ENCODE data around the gene DEFB132.

Gene DEFB132

GRCh38 chr20:273884-274283, 16.4 kb downstream of the DEFB132 start:
- no peak for TF ChIP-seq EZH2 (IDR thresholded peaks at IDR 0.05; ENCODE audit: borderline replicate concordance, low read length)
- no peak for TF ChIP-seq CTCF (IDR thresholded peaks at IDR 0.05; ENCODE audit: low read length)
- no peak overlapping the region for H3K27ac ChIP-seq (ENCODE audit: low read depth, low read length, poor library complexity, severe bottlenecking)
- H3K79me2 ChIP-seq (ENCODE audit: insufficient read depth, low read length): no peaks in the 10 kb centered on the region

GRCh38 chr20:275791-276190, 18.3 kb downstream of the DEFB132 start:
- Histone ChIP-seq H3K4me2 (ENCODE audit: low read length) (no peak overlapping the region), H3K9me2 (ENCODE audit: low read depth, low read length) (no peaks in the 10 kb centered on the region)

More at GRCh38 chr20:273884-274283, 16.4 kb downstream of the DEFB132 start:
- H3K9ac ChIP-seq (ENCODE audit: low read length): no peak overlapping the region
- H3K27me3 ChIP-seq (ENCODE audit: insufficient read depth, low read length): 0 out of 2 replicates have a peak, but pooled peaks cover 4% of the 10 kb centered on the region
- no peaks in the 10 kb centered on the region; the same call in 1 of the 2 replicates for H3K36me3 ChIP-seq (ENCODE audit: insufficient read depth, low read length)
- no peaks in the 10 kb centered on the region for H3F3A ChIP-seq (ENCODE audit: insufficient read depth, low read length)
- H3K4me1 ChIP-seq (ENCODE audit: insufficient read depth, low read length, severe bottlenecking): no peaks in the 10 kb centered on the region
- no peak overlapping the region for H2AFZ ChIP-seq (ENCODE audit: low read length)
- H4K20me1 ChIP-seq (ENCODE audit: insufficient read depth, low read length): no peaks in the 10 kb centered on the region
- H3K9me2 ChIP-seq (ENCODE audit: low read depth, low read length): no peaks in the 10 kb centered on the region
- H3K4me3 ChIP-seq (ENCODE audit: low read depth, low read length, poor library complexity, severe bottlenecking): no peak overlapping the region
- no peaks in the 10 kb centered on the region for H3K9me3 ChIP-seq (ENCODE audit: low read length)
- H3K4me2 ChIP-seq (ENCODE audit: low read length): no peak overlapping the region

GRCh38 chr20:276620-277495, 19.3 kb downstream of the DEFB132 start:
- Histone ChIP-seq H3K9me2 (ENCODE audit: low read depth, low read length) (no peaks in the 10 kb centered on the region), H3K79me2 (ENCODE audit: insufficient read depth, low read length) (no peaks in the 10 kb centered on the region), H3K27ac (ENCODE audit: low read depth, low read length, poor library complexity, severe bottlenecking) (no peak overlapping the region), H3K27me3 (ENCODE audit: insufficient read depth, low read length) (no peaks in the 10 kb centered on the region), H4K20me1 (ENCODE audit: insufficient read depth, low read length) (no peaks in the 10 kb centered on the region), H3K36me3 (ENCODE audit: insufficient read depth, low read length) (no peaks in the 10 kb centered on the region; the same call in 1 of the 2 replicates), H3K9me3 (ENCODE audit: low read length) (no peaks in the 10 kb centered on the region), H3K4me3 (ENCODE audit: low read depth, low read length, poor library complexity, severe bottlenecking) (no peak overlapping the region), H3K9ac (ENCODE audit: low read length) (no peak overlapping the region), H3K4me2 (ENCODE audit: low read length) (no peak overlapping the region), H3K4me1 (ENCODE audit: insufficient read depth, low read length, severe bottlenecking) (no peaks in the 10 kb centered on the region), H2AFZ (ENCODE audit: low read length) (no peak overlapping the region), H3F3A (ENCODE audit: insufficient read depth, low read length) (no peaks in the 10 kb centered on the region)
- no peak for TF ChIP-seq CTCF (IDR thresholded peaks at IDR 0.05; ENCODE audit: low read length)

More at GRCh38 chr20:275791-276190, 18.3 kb downstream of the DEFB132 start:
- no peaks in the 10 kb centered on the region for H3K9me3 ChIP-seq (ENCODE audit: low read length)
- no peaks in the 10 kb centered on the region for H3K79me2 ChIP-seq (ENCODE audit: insufficient read depth, low read length)
- no peak for TF ChIP-seq CTCF (IDR thresholded peaks at IDR 0.05; ENCODE audit: low read length)
- no peak for TF ChIP-seq EZH2 (IDR thresholded peaks at IDR 0.05; ENCODE audit: borderline replicate concordance, low read length)
- no peak overlapping the region for H3K27ac ChIP-seq (ENCODE audit: low read depth, low read length, poor library complexity, severe bottlenecking)
- H3K36me3 ChIP-seq (ENCODE audit: insufficient read depth, low read length): no peaks in the 10 kb centered on the region; the same call in 1 of the 2 replicates
- H3F3A ChIP-seq (ENCODE audit: insufficient read depth, low read length): no peaks in the 10 kb centered on the region
- H3K9ac ChIP-seq (ENCODE audit: low read length): no peak overlapping the region
- 0 out of 2 replicates have a peak, but pooled peaks cover 4% of the 10 kb centered on the region for H3K27me3 ChIP-seq (ENCODE audit: insufficient read depth, low read length)
- no peak overlapping the region for H3K4me3 ChIP-seq (ENCODE audit: low read depth, low read length, poor library complexity, severe bottlenecking)
- no peaks in the 10 kb centered on the region for H3K4me1 ChIP-seq (ENCODE audit: insufficient read depth, low read length, severe bottlenecking)
- H4K20me1 ChIP-seq (ENCODE audit: insufficient read depth, low read length): no peaks in the 10 kb centered on the region
- H2AFZ ChIP-seq (ENCODE audit: low read length): no peak overlapping the region
